ENCODE measurements around the gene ATP8B3.

The ATP8B3 gene

GRCh38 chr19:1754018-1754635 lies 57.9 kb downstream of the ATP8B3 start:
- DNase-seq: no peak

GRCh38 chr19:1752757-1753728 lies 59.0 kb downstream of the ATP8B3 start, which contains the start of gene ONECUT3:
Gene ONECUT3, plus strand, starts transcription at chr19:1753506. Its CDS starts 157 bp downstream, at chr19:1753663.
- peak in 1 of 3 donors; percentile 42 for DNase-seq

GRCh38 chr19:1752009-1752756 lies 59.9 kb downstream of the ATP8B3 start:
- DNase-seq: no peak

GRCh38 chr19:1751367-1752008 lies 60.6 kb downstream of the ATP8B3 start:
- no peak for DNase-seq

- no peak for DNase-seq
Observed at GRCh38 chr19:1750343-1751021, 61.6 kb downstream of the ATP8B3 start.

- no peak for DNase-seq
Observed at GRCh38 chr19:1749373-1750342, 62.4 kb downstream of the ATP8B3 start.

- no peak for DNase-seq
Observed at GRCh38 chr19:1748873-1749341, 63.2 kb downstream of the ATP8B3 start.

- no peak for DNase-seq
Observed at GRCh38 chr19:1748115-1748872, 63.8 kb downstream of the ATP8B3 start.

- no peak for DNase-seq
Observed at GRCh38 chr19:1747285-1748114, 64.6 kb downstream of the ATP8B3 start.

- no peak for DNase-seq
Observed at GRCh38 chr19:1746401-1747284, 65.4 kb downstream of the ATP8B3 start.

- no peak for DNase-seq
Observed at GRCh38 chr19:1745589-1746031, 66.5 kb downstream of the ATP8B3 start.

- no peak for DNase-seq
Observed at GRCh38 chr19:1744822-1745563, 67.1 kb downstream of the ATP8B3 start.

GRCh38 chr19:1744133-1744665 lies 67.9 kb downstream of the ATP8B3 start:
- no peak for DNase-seq

- no peak for DNase-seq
Observed at GRCh38 chr19:1742989-1743696, 68.9 kb downstream of the ATP8B3 start.

GRCh38 chr19:1739960-1740629 lies 72.0 kb downstream of the ATP8B3 start:
- no peak for DNase-seq

GRCh38 chr19:1736927-1737326 lies 75.1 kb downstream of the ATP8B3 start:
- no peak for DNase-seq

Measured in suppressor macrophage treated with lipopolysaccharide for 1 hour (primary cell).